ENCODE measurements around the gene HKDC1.

DNA sequence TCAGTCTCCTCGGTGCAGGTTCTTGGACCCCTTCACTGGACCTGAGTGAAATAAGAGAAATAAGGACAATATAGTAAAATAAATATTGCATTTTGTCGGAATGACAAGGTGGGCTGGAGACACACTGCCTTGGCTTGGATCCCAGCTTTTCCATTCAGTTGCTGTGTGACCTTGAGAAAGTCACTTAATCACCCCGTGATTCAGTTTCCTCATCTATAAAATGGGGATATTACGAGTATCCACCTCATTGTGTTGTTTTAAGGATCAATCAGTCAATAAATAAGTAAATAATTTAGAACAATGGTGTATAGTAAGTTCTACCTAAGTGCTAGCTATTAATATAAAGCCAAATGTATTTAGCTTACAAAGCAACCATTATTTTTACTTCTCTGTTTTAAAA lies 87.3 kb downstream of the HKDC1 start:
- TF ChIP-seq, protein P1, sequence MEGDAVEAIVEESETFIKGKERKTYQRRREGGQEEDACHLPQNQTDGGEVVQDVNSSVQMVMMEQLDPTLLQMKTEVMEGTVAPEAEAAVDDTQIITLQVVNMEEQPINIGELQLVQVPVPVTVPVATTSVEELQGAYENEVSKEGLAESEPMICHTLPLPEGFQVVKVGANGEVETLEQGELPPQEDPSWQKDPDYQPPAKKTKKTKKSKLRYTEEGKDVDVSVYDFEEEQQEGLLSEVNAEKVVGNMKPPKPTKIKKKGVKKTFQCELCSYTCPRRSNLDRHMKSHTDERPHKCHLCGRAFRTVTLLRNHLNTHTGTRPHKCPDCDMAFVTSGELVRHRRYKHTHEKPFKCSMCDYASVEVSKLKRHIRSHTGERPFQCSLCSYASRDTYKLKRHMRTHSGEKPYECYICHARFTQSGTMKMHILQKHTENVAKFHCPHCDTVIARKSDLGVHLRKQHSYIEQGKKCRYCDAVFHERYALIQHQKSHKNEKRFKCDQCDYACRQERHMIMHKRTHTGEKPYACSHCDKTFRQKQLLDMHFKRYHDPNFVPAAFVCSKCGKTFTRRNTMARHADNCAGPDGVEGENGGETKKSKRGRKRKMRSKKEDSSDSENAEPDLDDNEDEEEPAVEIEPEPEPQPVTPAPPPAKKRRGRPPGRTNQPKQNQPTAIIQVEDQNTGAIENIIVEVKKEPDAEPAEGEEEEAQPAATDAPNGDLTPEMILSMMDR (IDR thresholded peaks at IDR 0.05; ENCODE audit: insufficient read depth, low read length): no peak
- TF ChIP-seq POLR2AphosphoS5 (IDR thresholded peaks at IDR 0.05; ENCODE audit: low read depth): no peak
- TF ChIP-seq, protein P2, sequence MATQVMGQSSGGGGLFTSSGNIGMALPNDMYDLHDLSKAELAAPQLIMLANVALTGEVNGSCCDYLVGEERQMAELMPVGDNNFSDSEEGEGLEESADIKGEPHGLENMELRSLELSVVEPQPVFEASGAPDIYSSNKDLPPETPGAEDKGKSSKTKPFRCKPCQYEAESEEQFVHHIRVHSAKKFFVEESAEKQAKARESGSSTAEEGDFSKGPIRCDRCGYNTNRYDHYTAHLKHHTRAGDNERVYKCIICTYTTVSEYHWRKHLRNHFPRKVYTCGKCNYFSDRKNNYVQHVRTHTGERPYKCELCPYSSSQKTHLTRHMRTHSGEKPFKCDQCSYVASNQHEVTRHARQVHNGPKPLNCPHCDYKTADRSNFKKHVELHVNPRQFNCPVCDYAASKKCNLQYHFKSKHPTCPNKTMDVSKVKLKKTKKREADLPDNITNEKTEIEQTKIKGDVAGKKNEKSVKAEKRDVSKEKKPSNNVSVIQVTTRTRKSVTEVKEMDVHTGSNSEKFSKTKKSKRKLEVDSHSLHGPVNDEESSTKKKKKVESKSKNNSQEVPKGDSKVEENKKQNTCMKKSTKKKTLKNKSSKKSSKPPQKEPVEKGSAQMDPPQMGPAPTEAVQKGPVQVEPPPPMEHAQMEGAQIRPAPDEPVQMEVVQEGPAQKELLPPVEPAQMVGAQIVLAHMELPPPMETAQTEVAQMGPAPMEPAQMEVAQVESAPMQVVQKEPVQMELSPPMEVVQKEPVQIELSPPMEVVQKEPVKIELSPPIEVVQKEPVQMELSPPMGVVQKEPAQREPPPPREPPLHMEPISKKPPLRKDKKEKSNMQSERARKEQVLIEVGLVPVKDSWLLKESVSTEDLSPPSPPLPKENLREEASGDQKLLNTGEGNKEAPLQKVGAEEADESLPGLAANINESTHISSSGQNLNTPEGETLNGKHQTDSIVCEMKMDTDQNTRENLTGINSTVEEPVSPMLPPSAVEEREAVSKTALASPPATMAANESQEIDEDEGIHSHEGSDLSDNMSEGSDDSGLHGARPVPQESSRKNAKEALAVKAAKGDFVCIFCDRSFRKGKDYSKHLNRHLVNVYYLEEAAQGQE (IDR thresholded peaks at IDR 0.05; ENCODE audit: insufficient replicate concordance, low read depth): no peak

Measured in HL-60 (cell line).